HEK293 (cell line): Measurements from ENCODE around the gene SH3BP2.

Experiments
- GLI4 ChIP-seq: fragments of 450-650 bp; formaldehyde crosslinking; IDR thresholded peaks from 2 replicates; pipeline ENCODE4 v1.5.1; 2016; ENCODE audit warnings: missing biosample characterization, missing genetic modification characterization
- SETDB1 ChIP-seq: IDR thresholded peaks from one replicate; pipeline ENCODE4 v1.6.1; 2017; ENCODE audit warnings: mild to moderate bottlenecking, low read length, moderate library complexity, mixed read lengths; ENCODE audit not compliant: insufficient read length
- SP2 ChIP-seq: fragments of 450-650 bp; formaldehyde crosslinking; IDR thresholded peaks from 2 replicates; pipeline ENCODE4 v1.5.1; 2016; ENCODE audit warnings: missing biosample characterization, missing genetic modification characterization
- ZBTB21 ChIP-seq: fragments of 450-650 bp; formaldehyde crosslinking; IDR thresholded peaks from 2 replicates; pipeline ENCODE4 v1.5.1; 2017; ENCODE audit warnings: missing biosample characterization, missing genetic modification characterization
- ZNF138 ChIP-seq: fragments of 450-650 bp; formaldehyde crosslinking; IDR thresholded peaks from 2 replicates; pipeline ENCODE4 v1.5.1; 2016; ENCODE audit warnings: missing biosample characterization, missing genetic modification characterization, borderline replicate concordance
- ZNF24 ChIP-seq: fragments of 450-650 bp; formaldehyde crosslinking; IDR thresholded peaks from 2 replicates; pipeline ENCODE4 v1.5.1; 2016; ENCODE audit warnings: missing biosample characterization, missing genetic modification characterization
- ZNF311 ChIP-seq: fragments of 450-650 bp; formaldehyde crosslinking; IDR thresholded peaks from 2 replicates; pipeline ENCODE4 v1.5.1; 2017; ENCODE audit warnings: missing biosample characterization, missing genetic modification characterization, borderline replicate concordance
- ZNF335 ChIP-seq: fragments of 450-650 bp; formaldehyde crosslinking; conservative IDR thresholded peaks from 2 replicates; pipeline ENCODE4 v1.5.1; 2016; ENCODE audit warnings: missing biosample characterization, missing genetic modification characterization
- ZNF350 ChIP-seq: fragments of 450-650 bp; formaldehyde crosslinking; IDR thresholded peaks from 2 replicates; pipeline ENCODE4 v1.5.0; 2017; ENCODE audit warnings: missing biosample characterization, mild to moderate bottlenecking, missing genetic modification characterization
- ZNF658 ChIP-seq: fragments of 450-650 bp; formaldehyde crosslinking; IDR thresholded peaks from 2 replicates; pipeline ENCODE4; 2016; ENCODE audit warnings: missing biosample characterization, missing genetic modification characterization
- TF ChIP-seq, protein P1 (sequence below): fragments of 450-650 bp; formaldehyde crosslinking; IDR thresholded peaks from 2 replicates; pipeline ENCODE4 v1.5.1; 2016; ENCODE audit warnings: missing biosample characterization, missing genetic modification characterization

DNA sequence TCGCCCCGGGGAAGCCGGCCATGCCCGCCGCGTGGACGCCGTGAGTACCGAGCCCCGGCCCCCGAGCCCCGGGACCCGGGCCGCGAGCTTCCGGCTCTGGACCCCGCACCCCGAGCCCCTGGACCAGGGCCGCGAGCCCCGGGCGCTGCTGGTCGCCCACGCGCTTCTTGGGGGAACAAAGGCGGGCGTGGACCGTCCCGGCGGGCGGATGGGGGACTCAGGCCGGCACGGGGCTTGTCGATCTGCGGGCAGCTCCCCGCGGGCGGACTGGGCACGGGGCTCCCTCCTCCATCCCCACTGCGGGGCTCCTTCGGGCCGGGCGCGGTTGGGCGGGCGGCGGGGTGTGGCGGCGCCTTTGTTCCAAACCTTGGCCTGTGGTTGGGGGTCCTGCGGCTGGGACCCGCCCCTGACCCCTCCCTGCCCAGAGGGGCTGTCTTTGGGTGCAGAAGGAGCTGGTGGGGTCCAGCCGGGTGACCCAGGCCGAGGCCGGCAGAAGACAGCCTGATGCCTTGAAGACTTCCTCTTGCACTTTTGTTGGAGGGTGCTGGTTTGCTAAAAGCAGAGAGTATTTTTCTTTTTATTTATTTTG, 25.6 kb downstream of the SH3BP2 start:
- TF ChIP-seq, protein P1, sequence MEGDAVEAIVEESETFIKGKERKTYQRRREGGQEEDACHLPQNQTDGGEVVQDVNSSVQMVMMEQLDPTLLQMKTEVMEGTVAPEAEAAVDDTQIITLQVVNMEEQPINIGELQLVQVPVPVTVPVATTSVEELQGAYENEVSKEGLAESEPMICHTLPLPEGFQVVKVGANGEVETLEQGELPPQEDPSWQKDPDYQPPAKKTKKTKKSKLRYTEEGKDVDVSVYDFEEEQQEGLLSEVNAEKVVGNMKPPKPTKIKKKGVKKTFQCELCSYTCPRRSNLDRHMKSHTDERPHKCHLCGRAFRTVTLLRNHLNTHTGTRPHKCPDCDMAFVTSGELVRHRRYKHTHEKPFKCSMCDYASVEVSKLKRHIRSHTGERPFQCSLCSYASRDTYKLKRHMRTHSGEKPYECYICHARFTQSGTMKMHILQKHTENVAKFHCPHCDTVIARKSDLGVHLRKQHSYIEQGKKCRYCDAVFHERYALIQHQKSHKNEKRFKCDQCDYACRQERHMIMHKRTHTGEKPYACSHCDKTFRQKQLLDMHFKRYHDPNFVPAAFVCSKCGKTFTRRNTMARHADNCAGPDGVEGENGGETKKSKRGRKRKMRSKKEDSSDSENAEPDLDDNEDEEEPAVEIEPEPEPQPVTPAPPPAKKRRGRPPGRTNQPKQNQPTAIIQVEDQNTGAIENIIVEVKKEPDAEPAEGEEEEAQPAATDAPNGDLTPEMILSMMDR (tag by site-specific recombination) = no peak
- TF ChIP-seq SETDB1 (no peak), ZNF335 (tag by site-specific recombination) (peak; percentile 63), ZBTB21 (tag by site-specific recombination) (no peak), ZNF658 (tag by site-specific recombination) (no peak), ZNF138 (tag by site-specific recombination) (no peak), ZNF24 (no peak), SP2 (tag by site-specific recombination) (peak; percentile 60), GLI4 (tag by site-specific recombination) (no peak), ZNF311 (tag by site-specific recombination) (no peak), ZNF350 (tag by site-specific recombination) (no peak)
